Lower lobe of right lung (tissue), 2 donors: ENCODE data around the gene VEGFC. TPM values are rescaled to one million over a fixed set of nuclear protein-coding genes. Genes with fewer than 3 reads are reported as not detected.

Source experiments
- ATAC-seq, 2 donors: fragments of 200-7000 bp; cut with Tn5 transposase; one replicate each; pipeline ENCODE4 v1.9.1; 2020 to 2022; ENCODE audit warnings: mild to moderate bottlenecking in 2 of 2, moderate library complexity in 2 of 2
- DNase-seq: peaks from one replicate; pipeline ENCODE4 v3.0.0-alpha.2; 2020
- H3K27ac ChIP-seq: fragments of 200-600 bp; one replicate; pipeline ENCODE4 v1.8.0; 2022
- H3K27me3 ChIP-seq: fragments of 200-600 bp; one replicate; pipeline ENCODE4 v1.8.0; 2022; ENCODE audit warnings: low read depth
- H3K36me3 ChIP-seq: fragments of 200-600 bp; one replicate; pipeline ENCODE4 v1.8.0; 2022; ENCODE audit warnings: mild to moderate bottlenecking
- H3K4me1 ChIP-seq: fragments of 200-600 bp; one replicate; pipeline ENCODE4 v1.8.0; 2022
- H3K4me3 ChIP-seq: fragments of 200-600 bp; one replicate; pipeline ENCODE4 v1.8.0; 2022; ENCODE audit warnings: mild to moderate bottlenecking
- H3K9me3 ChIP-seq: fragments of 200-600 bp; one replicate; pipeline ENCODE4 v1.8.0; 2022
- CTCF ChIP-seq: fragments of 200-600 bp; IDR thresholded peaks from one replicate; pipeline ENCODE4 v1.8.0; 2022; ENCODE audit warnings: antibody characterized with exemption, mild to moderate bottlenecking
- intact Hi-C: fragments of 100-400 bp; cut with DNase I; formaldehyde crosslinking; loops from one replicate; pipeline ENCODE4 v1.11.0; 2022
- total RNA-seq: library from RNA; stranded (reverse); fragmentation: NEBNext Ultra II Directional; extraction: Animal tissue kit (Norgen Biotek cat#: 25700); gene quantifications from one replicate; pipeline ENCODE4 v1.2.1, GENCODE V29; 2021
- donor health status: DM: no; HTN: yes; CAD: no; lungs with severe emphysema.

Gene VEGFC
- total RNA-seq, 1 donor from 2014 or later: 16.1 TPM

DNA sequence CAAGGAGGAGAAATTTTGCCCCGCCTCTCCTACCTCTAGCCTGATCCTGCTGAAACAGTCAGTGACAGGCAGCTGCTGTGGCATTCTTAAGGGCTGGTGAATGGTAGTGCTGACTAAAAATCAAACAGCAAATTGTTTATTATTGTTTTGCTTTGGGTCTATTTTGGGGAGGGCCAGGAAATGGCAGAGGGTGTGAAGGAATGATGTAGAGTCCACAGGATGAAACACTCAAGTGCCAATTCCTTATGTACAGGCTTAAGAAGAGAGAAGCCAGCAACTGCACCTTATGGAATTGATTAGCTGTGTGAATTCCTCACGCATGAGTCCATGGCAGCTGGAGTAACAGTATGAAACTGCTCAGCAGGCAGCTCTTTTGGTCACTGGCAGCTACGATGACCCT, 39.7 kb downstream of the VEGFC start:
- intact Hi-C loops: no loop called here
- Histone ChIP-seq H3K36me3 (no peaks in the 10 kb centered on the region), H3K4me1 (no peaks in the 10 kb centered on the region), H3K27ac (no peak overlapping the region), H3K4me3 (no peak overlapping the region), H3K9me3 (no peaks in the 10 kb centered on the region), H3K27me3 (no peaks in the 10 kb centered on the region)
- DNase-seq (no peak), ATAC-seq (no peak)
- no peak for TF ChIP-seq CTCF

DNA sequence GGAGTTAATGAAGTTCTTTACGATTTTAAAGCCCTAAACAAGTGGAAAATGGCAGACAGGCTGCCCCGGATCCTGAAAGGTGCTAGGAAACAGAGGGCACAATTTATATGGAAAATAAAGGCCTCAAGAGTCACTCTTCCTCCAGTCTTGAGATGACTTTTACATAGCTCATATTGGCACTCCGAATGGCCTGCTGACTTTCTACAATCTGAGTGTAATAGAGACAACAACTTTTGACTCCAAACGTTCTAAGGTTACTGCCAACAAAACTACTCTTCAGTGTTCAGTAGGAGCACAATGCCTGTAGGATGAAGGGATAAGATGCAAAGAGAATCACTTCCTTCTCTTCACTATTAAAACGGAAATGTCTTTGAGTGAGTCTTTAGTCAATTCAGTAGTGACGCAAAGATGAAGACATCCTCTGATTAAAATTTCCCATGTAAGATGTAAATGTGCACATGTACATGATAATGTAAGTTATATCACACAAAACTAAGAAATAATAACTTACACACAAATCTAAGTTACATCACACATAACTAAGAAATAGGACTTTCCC, 40.5 kb downstream of the VEGFC start:
- intact Hi-C loops: no loop called here
- ATAC-seq: no peak
- Histone ChIP-seq H3K27ac (no peak overlapping the region), H3K9me3 (no peaks in the 10 kb centered on the region), H3K4me3 (no peak overlapping the region), H3K4me1 (no peaks in the 10 kb centered on the region), H3K36me3 (no peaks in the 10 kb centered on the region), H3K27me3 (no peaks in the 10 kb centered on the region)
- TF ChIP-seq CTCF: no peak
- DNase-seq: no peak

DNA sequence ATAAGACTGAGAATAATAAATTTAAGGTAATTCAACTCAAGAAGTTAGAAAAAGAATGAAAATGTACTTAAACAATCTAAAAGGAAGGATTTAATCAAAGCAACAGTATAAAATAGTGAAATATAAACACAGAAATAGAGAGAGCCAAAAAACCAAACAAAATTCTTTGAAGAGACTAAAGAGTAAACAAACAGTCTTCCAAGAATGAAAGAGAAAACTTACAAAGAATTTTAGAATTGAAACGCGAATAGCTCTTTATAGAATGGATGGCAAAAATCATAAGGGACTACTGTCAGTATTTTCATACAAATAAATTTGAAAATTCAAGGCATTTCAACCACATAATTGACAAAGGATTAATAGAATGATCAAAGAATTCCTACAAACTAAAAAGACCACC, 41.7 kb downstream of the VEGFC start:
- no peak for TF ChIP-seq CTCF
- Histone ChIP-seq H3K36me3 (no peaks in the 10 kb centered on the region), H3K27ac (no peak overlapping the region), H3K27me3 (no peaks in the 10 kb centered on the region), H3K9me3 (no peaks in the 10 kb centered on the region), H3K4me1 (no peaks in the 10 kb centered on the region), H3K4me3 (no peak overlapping the region)
- no peak for ATAC-seq
- no peak for DNase-seq
- intact Hi-C loops: no loop called here

GRCh38 chr4:176746846-176747245, 45.9 kb downstream of the VEGFC start:
- no peaks in the 10 kb centered on the region for H3K36me3 ChIP-seq
- no peak for TF ChIP-seq CTCF
- intact Hi-C loops: no loop called here

DNA sequence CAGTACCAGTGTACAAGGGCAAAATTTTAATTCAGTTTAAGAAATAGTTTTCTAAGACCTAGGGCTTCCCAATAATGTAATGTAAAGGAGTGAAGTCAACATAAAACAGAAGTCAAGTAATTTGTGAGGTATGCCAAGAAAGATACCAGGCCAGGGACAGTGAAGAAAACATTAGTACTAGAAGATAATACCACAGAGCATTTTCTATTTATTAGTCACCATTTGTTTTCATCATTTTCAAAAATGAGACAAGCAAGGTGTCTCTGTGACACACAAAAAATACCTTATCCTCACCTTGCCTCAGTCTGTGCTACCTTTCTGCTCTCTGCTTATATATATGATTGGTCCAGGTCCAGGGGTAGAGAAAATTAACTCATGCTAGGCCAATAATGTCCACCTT, 46.8 kb downstream of the VEGFC start:
- Histone ChIP-seq H3K27ac (no peak overlapping the region), H3K9me3 (no peaks in the 10 kb centered on the region), H3K27me3 (no peaks in the 10 kb centered on the region), H3K4me3 (no peak overlapping the region), H3K4me1 (no peaks in the 10 kb centered on the region), H3K36me3 (no peaks in the 10 kb centered on the region)
- DNase-seq: no peak
- no peak for ATAC-seq
- no peak for TF ChIP-seq CTCF
- intact Hi-C loops: no loop called here

More at GRCh38 chr4:176746846-176747245, 45.9 kb downstream of the VEGFC start:
- Histone ChIP-seq H3K9me3 (no peaks in the 10 kb centered on the region), H3K4me3 (no peak overlapping the region), H3K27me3 (no peaks in the 10 kb centered on the region), H3K27ac (no peak overlapping the region), H3K4me1 (no peaks in the 10 kb centered on the region)
- no peak for DNase-seq
- ATAC-seq: no peak

- H3K4me3 ChIP-seq: no peak overlapping the region
- no peak overlapping the region for H3K27ac ChIP-seq
- H3K4me1 ChIP-seq: no peaks in the 10 kb centered on the region
- TF ChIP-seq CTCF: no peak
- DNase-seq (no peak), ATAC-seq (no peak)
- no peaks in the 10 kb centered on the region for H3K9me3 ChIP-seq
- H3K27me3 ChIP-seq: no peaks in the 10 kb centered on the region
- no peaks in the 10 kb centered on the region for H3K36me3 ChIP-seq
- intact Hi-C loops: no loop called here
These were observed 48.6 kb downstream of the VEGFC start for GRCh38 chr4:176744091-176744490.
